Measurements from ENCODE around the gene SPRR2F.

The SPRR2F gene

GRCh38 chr1:153071511-153071910 lies 41.8 kb downstream of the SPRR2F start, which contains the start of gene SPRR2B:
Gene SPRR2B (minus strand): TSS chr1:153071611. CDS start chr1:153070839, 772 bp downstream.
- DNase-seq: no peak

- DNase-seq: no peak
These were observed 43.1 kb downstream of the SPRR2F start for GRCh38 chr1:153070243-153070642.
